Measurements from ENCODE around the gene SLAMF9. TPM values are rescaled to one million over a fixed set of nuclear protein-coding genes. Genes with fewer than 3 reads are reported as not detected.

Gene SLAMF9
- total RNA-seq, 1 donor from 2014 or later = not detected

DNA sequence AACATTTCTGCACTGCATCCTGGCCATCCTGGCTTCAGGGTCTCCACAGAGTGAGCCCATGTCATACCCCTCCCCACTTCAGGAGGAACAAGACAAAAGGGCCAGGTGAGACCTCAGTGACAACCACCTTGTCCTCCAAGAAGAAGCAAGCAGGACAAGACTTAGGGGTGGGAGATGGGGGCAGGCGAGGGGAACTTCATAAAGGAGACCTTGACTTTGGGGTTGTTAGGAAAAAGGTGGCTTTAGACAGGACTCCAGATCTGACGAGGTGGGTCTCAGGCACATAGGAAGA lies 24.0 kb upstream of the SLAMF9 start:
- intact Hi-C loops (cut with DNase I) = no loop called here
- no peak for DNase-seq (ENCODE audit: low spot score)

DNA sequence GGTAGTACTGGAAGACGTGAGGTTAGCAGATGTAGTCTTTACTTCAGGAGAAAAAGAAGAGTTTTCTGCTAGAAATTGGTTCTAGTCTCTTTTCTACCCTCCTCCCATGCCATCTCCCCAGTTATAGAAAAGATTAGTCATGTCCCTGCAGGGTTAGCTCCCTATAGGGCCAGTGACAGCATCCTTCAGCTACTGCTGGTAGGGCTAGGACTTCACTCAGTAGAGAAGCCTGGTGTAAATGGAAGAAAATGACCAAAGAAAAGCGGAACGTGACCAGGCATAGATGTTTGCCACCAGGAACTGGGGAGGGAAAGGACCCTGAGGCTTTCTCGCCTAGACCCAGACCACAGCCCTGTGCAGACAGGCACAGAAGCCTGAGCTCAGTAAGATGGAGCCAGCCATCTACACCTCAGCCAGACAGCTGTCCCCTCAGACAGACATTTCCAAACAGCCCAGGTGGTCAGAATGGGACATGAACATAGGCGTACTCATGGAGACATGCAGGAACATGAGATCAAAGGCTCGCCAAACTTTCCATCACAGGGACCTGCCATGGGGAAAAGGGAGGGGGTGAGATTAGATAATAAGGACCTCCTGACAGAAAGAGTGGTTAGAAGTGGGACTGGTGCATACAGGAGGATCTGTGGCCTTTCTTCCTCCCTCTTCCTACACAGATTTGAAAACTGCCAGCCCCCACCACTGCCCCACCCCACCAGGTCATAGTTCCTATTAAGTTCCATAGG lies 23.5 kb upstream of the SLAMF9 start:
- intact Hi-C loops (cut with DNase I) = no loop called here
- no peak for DNase-seq (ENCODE audit: low spot score)

DNA sequence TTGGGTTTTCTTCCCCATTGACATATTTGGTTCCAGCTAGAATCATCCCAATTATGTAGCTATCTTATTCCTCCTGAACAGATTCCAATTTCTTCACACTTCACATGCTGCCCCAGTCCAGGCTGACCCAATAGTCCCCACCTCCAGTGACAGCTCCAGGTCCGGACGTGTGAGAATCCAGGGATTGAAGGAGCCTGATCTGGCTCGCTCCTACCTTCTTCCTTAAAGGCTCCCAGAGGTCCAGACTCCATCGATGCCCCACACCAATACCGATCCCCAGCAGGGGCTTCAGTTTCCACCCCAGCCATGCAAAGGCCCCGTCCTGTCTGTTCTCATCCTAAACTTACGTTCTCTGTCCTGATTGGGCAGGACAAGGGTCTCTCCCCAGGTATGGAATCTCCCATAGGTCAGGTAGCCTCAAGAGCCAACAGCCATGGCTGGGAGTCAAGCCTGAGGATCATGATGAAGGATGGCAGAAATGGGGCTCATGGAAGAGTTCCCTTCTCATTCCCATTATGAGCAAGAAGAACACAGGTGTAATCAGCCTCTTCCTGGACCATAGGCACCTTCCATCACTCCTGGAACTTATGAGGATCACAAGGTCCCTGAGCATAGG lies 20.4 kb upstream of the SLAMF9 start:
- no peak for DNase-seq (ENCODE audit: low spot score)
- intact Hi-C loops (cut with DNase I) = no loop called here

GRCh38 chr1:159973350-159973940 lies 19.4 kb upstream of the SLAMF9 start:
- DNase-seq (ENCODE audit: low spot score) = no peak
- intact Hi-C loops (cut with DNase I) = no loop called here

DNA sequence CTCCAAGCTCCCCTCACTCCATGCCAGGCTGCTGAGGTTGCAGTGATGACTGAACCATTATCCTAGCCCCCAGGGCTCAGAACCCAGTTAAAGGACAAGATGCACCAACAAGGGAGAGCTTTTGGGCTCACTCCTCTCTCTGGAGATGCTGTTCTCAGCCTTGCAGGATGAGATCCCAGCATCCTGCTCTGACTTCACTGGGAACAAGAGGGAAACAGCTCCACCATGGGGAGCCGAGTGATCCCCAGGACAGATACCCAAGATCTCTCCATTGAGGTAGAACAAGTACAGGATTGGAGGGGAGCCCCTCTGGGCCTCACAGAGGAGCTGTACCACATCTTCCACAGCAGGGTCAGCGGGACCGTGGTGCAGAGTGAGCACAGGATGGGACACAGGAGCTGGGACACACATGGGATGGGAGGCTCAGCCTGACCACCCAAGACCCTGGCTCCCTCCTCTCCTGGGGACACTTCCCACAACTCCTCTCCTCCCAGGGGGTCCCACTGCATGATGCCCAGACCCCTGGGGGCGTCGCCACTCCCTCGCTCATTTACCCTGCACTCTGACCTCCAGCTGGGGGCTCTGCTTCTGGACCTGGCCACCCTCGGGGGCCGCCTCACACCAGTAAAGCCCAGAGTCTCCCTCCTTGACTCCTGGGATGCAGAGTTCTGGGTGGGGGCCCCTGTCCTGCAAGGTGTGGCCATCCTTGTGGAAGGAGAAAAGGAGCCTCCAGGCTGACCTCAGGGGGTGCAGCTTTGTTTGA lies 18.6 kb upstream of the SLAMF9 start:
- no peak for DNase-seq (ENCODE audit: low spot score)
- intact Hi-C loops (cut with DNase I) = no loop called here

DNA sequence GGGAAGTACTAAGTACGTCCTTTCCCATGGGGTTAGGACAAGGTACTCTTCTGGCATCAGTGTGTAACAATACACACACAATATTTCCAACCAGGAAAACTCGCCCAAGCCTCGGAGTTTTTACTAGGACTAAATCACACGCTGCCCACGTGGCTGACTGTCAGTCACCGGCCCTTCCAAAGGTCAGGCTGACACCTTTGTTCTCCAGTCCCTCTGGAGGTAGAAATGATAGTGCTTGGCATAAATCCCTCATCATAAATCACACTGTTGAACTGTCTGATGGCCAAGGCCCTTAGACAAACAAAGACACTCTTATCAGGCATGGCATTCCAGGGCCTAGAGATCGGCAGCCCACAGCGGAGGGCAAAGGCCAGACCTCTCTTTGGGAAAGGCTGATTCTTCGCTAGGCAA lies 16.9 kb upstream of the SLAMF9 start:
- DNase-seq (ENCODE audit: low spot score) = no peak
- intact Hi-C loops (cut with DNase I) = no loop called here

- no peak for DNase-seq (ENCODE audit: low spot score)
- intact Hi-C loops (cut with DNase I) = no loop called here
These were observed 14.9 kb upstream of the SLAMF9 start for GRCh38 chr1:159968901-159969300.

DNA sequence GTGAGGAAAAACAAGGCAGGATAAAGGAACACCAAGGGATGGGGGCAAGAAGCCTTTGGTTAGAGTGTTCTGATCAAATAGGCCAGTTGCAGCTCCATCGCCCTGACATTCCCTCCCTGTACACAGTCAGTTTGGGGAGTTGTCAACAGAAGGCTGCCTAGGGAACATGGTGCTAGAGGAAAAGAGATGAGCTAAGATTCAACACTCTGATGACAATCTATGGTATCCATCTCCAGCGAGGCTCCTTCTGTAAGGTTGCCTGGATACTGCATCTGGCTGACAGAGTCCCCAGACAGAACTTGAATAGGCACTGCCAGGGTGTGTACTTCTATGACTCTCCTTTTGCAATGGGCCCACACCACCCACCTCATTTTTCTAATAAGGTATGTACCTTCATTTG lies 11.2 kb upstream of the SLAMF9 start:
- intact Hi-C loops (cut with DNase I) = no loop called here
- no peak for DNase-seq (ENCODE audit: low spot score)

DNA sequence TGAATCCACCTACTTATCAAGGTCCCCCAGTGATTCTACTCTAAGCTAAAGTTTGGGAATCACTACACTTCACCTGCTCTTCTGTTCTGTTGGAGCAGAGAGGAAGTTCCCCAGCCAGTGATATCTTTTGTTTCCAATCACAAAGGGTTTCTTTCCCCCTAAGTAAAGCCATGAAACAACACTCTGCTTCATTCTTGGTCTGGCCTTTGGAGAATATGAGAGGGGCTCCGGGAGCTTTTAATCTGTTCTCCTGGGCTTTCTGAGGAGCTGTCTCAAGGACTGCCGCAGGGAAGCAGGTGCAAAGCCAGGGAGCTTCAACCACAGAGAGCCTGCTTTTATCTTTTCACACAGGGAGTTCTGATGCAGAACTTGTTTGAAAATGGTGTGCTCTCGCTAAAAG lies 10.1 kb upstream of the SLAMF9 start:
- DNase-seq (ENCODE audit: low spot score) = peak; percentile 31
- intact Hi-C loops (cut with DNase I) = no loop called here

- intact Hi-C loops (cut with DNase I) = no loop called here
- peak; percentile 64 for DNase-seq (ENCODE audit: low spot score)
These were observed 8.1 kb upstream of the SLAMF9 start for GRCh38 chr1:159962176-159962575.

DNA sequence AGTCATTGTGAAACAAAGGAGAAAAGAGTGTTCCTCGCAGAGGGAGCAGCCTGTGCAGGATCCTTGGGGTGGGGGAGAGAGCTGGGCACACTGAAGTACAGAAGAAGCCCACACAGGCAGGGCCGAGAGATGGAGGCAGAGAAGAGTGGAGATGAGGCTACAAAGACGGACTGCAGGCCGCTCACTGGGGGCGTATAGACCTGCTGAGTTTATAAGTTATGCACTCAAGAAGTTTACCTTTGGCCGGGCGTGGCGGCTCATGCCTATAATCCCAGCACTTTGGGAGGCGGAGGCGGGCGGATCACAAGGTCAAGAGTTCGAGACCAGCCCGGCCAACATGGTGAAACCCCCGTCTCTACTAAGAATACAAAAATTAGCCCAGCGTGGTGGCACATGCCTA lies 7.6 kb upstream of the SLAMF9 start:
- peak; percentile 36 for DNase-seq (ENCODE audit: low spot score)
- intact Hi-C loops (cut with DNase I) = no loop called here

DNA sequence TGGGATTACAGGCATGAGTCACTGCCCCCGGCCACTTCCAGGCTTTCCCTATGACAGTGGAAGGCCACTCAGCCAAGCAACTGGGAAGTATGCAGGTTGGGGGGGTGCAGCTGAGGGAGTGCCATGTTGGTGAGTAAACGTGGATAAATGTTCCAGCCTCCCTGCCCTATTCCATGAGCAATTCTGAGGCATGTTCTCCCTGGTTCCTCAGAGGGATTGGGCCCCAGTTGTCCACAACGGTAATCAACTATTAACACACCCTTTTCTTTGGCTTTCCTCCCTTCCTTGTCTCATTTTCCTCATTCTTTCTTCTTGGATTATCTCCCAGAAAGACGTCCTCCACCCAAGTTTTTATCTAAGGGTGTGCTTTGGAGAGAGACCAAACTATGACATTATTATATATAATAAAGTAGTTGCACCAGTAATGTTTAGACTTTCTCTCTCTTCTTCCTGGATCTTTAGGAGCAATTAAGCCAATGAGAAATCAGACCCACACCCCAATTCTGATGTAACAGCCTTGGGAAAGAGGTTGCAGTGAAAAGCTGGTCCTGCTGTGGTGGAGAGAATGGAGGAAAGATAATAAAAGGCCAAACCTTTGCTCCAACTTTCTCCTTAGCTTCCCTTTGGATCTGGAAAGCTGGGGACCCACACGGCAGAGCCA lies 6.8 kb upstream of the SLAMF9 start:
- intact Hi-C loops (cut with DNase I) = no loop called here
- peak; percentile 2 for DNase-seq (ENCODE audit: low spot score)

- intact Hi-C loops (cut with DNase I) = no loop called here
- peak; percentile 39 for DNase-seq (ENCODE audit: low spot score)
These were observed 5.4 kb upstream of the SLAMF9 start for GRCh38 chr1:159959451-159959850.

GRCh38 chr1:159958719-159959380 lies 4.8 kb upstream of the SLAMF9 start:
- intact Hi-C loops (cut with DNase I) = no loop called here
- DNase-seq (ENCODE audit: low spot score) = no peak

- intact Hi-C loops (cut with DNase I) = no loop called here
- DNase-seq (ENCODE audit: low spot score) = peak; percentile 66
These were observed 3.8 kb upstream of the SLAMF9 start for GRCh38 chr1:159957824-159958268.

DNA sequence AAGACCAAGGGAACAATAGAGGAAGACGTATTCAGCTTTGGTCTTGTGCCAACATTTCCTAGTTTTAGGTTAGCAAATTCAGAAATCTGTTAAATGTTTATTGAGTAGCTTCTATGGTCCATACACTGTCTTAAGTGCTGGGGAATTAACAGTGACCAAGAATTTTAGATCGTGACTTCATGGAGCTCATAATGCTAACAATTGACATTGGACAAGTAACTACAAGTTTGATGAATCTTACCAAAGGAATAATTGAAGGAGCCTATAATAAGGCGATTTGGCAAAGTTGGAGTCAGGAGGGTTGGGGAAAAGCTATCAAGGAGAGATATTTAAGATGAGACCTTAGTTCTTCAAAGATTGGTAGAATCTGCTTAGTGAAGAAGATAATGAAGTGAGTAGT lies 1.4 kb upstream of the SLAMF9 start:
- intact Hi-C loops (cut with DNase I) = no loop called here
- no peak for DNase-seq (ENCODE audit: low spot score)

DNA sequence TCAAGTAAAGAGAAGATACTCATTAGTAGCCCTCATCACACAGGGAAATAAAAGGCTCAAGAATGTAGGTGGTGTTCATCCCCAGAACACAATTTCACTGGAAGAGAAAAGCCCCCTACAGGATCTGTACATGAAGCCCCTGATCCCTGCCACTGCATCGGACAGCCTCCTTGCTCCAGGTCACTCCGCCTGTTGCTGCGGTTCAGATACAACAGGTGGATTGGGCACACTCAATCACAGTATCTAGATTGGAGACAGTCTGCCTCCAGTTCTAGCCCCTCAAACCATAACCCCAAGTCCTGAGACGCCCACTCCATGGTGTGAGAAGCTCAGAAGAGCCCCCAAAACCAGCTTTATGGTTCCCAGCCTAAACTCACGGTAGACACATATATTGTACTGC lies 1.1 kb downstream of the SLAMF9 start:
- intact Hi-C loops (cut with DNase I) = no loop called here
- DNase-seq (ENCODE audit: low spot score) = peak; percentile 27

DNA sequence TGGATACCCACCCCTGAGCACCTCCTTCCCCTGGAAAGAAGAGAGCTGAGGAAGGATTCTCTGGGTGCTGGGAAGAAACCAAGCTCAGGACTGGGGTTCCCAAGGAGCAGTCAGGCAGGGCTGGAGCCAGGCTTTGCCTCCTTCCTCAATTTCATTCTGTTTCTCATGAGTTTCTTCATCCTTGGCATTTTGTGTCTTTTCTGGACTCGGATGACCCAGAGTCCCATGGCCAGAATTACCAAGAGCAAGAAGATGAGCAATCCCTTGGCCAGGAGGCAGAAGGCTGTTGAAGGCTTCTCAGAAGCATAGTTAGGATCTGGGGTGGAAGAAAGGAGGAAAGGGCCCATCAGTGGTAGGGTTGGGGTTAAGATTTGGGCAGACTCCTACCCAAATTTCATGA lies 2.5 kb downstream of the SLAMF9 start:
- intact Hi-C loops (cut with DNase I) = no loop called here

DNA sequence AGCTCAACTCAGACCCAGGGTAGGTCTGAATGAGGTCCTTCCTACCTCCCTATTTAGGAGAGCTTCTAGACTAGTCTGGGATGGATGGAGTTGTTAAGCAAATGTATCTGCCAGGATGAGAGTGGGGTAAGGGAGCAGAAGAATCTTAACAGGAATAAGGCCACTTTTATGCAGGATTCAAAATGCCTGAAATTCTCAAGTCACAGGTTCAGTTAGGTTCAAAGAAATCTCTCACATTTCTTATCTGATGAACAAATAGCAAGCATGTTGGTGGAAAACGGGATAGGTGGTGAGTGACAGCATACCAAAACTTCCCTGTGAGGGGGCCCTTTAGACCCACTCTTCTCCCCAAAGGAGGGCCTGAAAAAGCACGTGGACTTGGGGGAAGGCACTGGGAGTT lies 3.0 kb downstream of the SLAMF9 start:
- DNase-seq (ENCODE audit: low spot score) = no peak
- intact Hi-C loops (cut with DNase I) = no loop called here

More for the DNA sequence above, 2.5 kb downstream of the SLAMF9 start:
- no peak for DNase-seq (ENCODE audit: low spot score)
